MG63 (cell line): ENCODE data around the gene SLC37A4. TPM values are rescaled to one million over a fixed set of nuclear protein-coding genes. Genes with fewer than 3 reads are reported as not detected.
"Not testable (repeated sequence)": the region's sequence is repeated elsewhere in the genome, so short reads cannot be mapped to it uniquely, and the experiment has no call there.

Source experiments
- DNase-seq: peaks from one replicate; pipeline ENCODE4 v3.0.0-alpha.2; 2020
- H3K27me3 ChIP-seq: fragments of 250-450 bp; sonication (Bioruptor Pico); 2 replicates; pipeline ENCODE4 v1.5.1; 2020; ENCODE audit warnings: mild to moderate bottlenecking, moderate library complexity
- H3K36me3 ChIP-seq: fragments of 250-450 bp; sonication (Bioruptor Pico); 2 replicates; pipeline ENCODE4 v1.5.1; 2020; ENCODE audit warnings: mild to moderate bottlenecking, moderate library complexity
- H3K4me3 ChIP-seq: fragments of 250-450 bp; sonication (Bioruptor Pico); 2 replicates; pipeline ENCODE4 v1.5.1; 2020; ENCODE audit warnings: mild to moderate bottlenecking, moderate library complexity
- H3K9me3 ChIP-seq: fragments of 250-450 bp; sonication (Bioruptor Pico); 2 replicates; pipeline ENCODE4 v1.5.1; 2020; ENCODE audit warnings: mild to moderate bottlenecking, moderate library complexity
- total RNA-seq: library from RNA; depleted of rRNA; stranded (reverse); fragments of >200 nt; shearing (Covaris generic); gene quantifications from 2 replicates; pipeline ENCODE4 v1.2.3, GENCODE V29; 2014; ENCODE audit warnings: low replicate concordance; rRNA removed

SLC37A4 gene
- 1.2 and 2.6 TPM in 2 replicates for total RNA-seq

GRCh38 chr11:119030329-119031047, at the start of gene SLC37A4:
TSS of gene SLC37A4 (minus strand) at chr11:119030877.
- Histone ChIP-seq H3K4me3 (peak within 1 kb of the TSS; percentile 77), H3K9me3 (no peaks in the 10 kb centered on the region), H3K27me3 (no peaks in the 10 kb centered on the region), H3K36me3 (no peaks in the 10 kb centered on the region; the same call in 1 of the 2 replicates)
- DNase-seq, result peak; percentile 98

- peaks cover 37% of the 10 kb centered on the region for H3K36me3 ChIP-seq
- H3K27me3 ChIP-seq, result no peaks in the 10 kb centered on the region
- H3K9me3 ChIP-seq, result no peaks in the 10 kb centered on the region
- no peak overlapping the region for H3K4me3 ChIP-seq
- no peak for DNase-seq
Measured at GRCh38 chr11:119078675-119079420, 48.2 kb upstream of the SLC37A4 start.

- Histone ChIP-seq H3K36me3 (peaks cover 47% of the 10 kb centered on the region), H3K9me3 (no peaks in the 10 kb centered on the region), H3K4me3 (no peak overlapping the region), H3K27me3 (no peaks in the 10 kb centered on the region)
- no peak for DNase-seq
Measured at GRCh38 chr11:119077839-119078238, 47.2 kb upstream of the SLC37A4 start.

GRCh38 chr11:119067371-119068222, 36.9 kb upstream of the SLC37A4 start, which contains the start of gene VPS11:
TSS of gene VPS11 (plus strand) at chr11:119067818. CDS start at chr11:119067824, 6 bp downstream.
- DNase-seq, result peak; percentile 98

GRCh38 chr11:119065369-119065768, 34.7 kb upstream of the SLC37A4 start:
- no peak for DNase-seq
- no peaks in the 10 kb centered on the region for H3K9me3 ChIP-seq
- H3K36me3 ChIP-seq, result peaks cover 4% of the 10 kb centered on the region
- H3K27me3 ChIP-seq, result no peaks in the 10 kb centered on the region
- no peak overlapping the region for H3K4me3 ChIP-seq

More at GRCh38 chr11:119067371-119068222, 36.9 kb upstream of the SLC37A4 start, which contains the start of gene VPS11:
- Histone ChIP-seq H3K36me3 (peaks cover 13% of the 10 kb centered on the region), H3K27me3 (no peaks in the 10 kb centered on the region), H3K9me3 (no peaks in the 10 kb centered on the region), H3K4me3 (peak within 1 kb of the TSS; percentile 96)

- no peaks in the 10 kb centered on the region for H3K27me3 ChIP-seq
- H3K36me3 ChIP-seq, result no peaks in the 10 kb centered on the region
- DNase-seq, result peak; percentile 38
- H3K4me3 ChIP-seq, result no peak overlapping the region
- no peaks in the 10 kb centered on the region for H3K9me3 ChIP-seq
Measured at GRCh38 chr11:119062779-119063178, 32.1 kb upstream of the SLC37A4 start.

GRCh38 chr11:119061256-119061655, 30.6 kb upstream of the SLC37A4 start:
- H3K27me3 ChIP-seq, result no peaks in the 10 kb centered on the region
- no peak overlapping the region for H3K4me3 ChIP-seq
- H3K9me3 ChIP-seq, result no peaks in the 10 kb centered on the region
- no peaks in the 10 kb centered on the region for H3K36me3 ChIP-seq
- DNase-seq, result no peak

GRCh38 chr11:119059128-119059527, 28.5 kb upstream of the SLC37A4 start:
- peaks cover 19% of the 10 kb centered on the region for H3K36me3 ChIP-seq
- not testable (repeated sequence) for H3K27me3 ChIP-seq, H3K9me3 ChIP-seq, H3K4me3 ChIP-seq, DNase-seq

GRCh38 chr11:119057000-119057769, 26.5 kb upstream of the SLC37A4 start, which contains the start of gene HYOU1:
TSS of gene HYOU1 (minus strand) at chr11:119057205. CDS start at chr11:119056160, 1,045 bp downstream.
- DNase-seq, result peak; percentile 97
- peaks cover 39% of the 10 kb centered on the region for H3K36me3 ChIP-seq
- H3K27me3 ChIP-seq, result no peaks in the 10 kb centered on the region
- H3K9me3 ChIP-seq, result no peaks in the 10 kb centered on the region
- H3K4me3 ChIP-seq, result peak within 1 kb of the TSS; percentile 92

GRCh38 chr11:119056421-119056999, 25.8 kb upstream of the SLC37A4 start:
- peak overlapping the region; percentile 92 for H3K4me3 ChIP-seq
- H3K27me3 ChIP-seq, result no peaks in the 10 kb centered on the region
- no peak for DNase-seq
- no peaks in the 10 kb centered on the region for H3K9me3 ChIP-seq
- peaks cover 41% of the 10 kb centered on the region for H3K36me3 ChIP-seq

GRCh38 chr11:119055901-119056300, 25.2 kb upstream of the SLC37A4 start:
- DNase-seq, result no peak
- Histone ChIP-seq H3K4me3 (peak overlapping the region; percentile 92), H3K36me3 (peaks cover 45% of the 10 kb centered on the region), H3K27me3 (no peaks in the 10 kb centered on the region), H3K9me3 (no peaks in the 10 kb centered on the region)

GRCh38 chr11:119054418-119054817, 23.7 kb upstream of the SLC37A4 start:
- Histone ChIP-seq H3K36me3 (peaks cover 57% of the 10 kb centered on the region), H3K9me3 (no peaks in the 10 kb centered on the region)
- DNase-seq, result no peak

GRCh38 chr11:119052163-119052814, 21.6 kb upstream of the SLC37A4 start:
- H3K36me3 ChIP-seq, result peaks cover 68% of the 10 kb centered on the region

More at GRCh38 chr11:119054418-119054817, 23.7 kb upstream of the SLC37A4 start:
- Histone ChIP-seq H3K27me3 (no peaks in the 10 kb centered on the region), H3K4me3 (no peak overlapping the region)

GRCh38 chr11:119051440-119052162, 20.9 kb upstream of the SLC37A4 start:
- peaks cover 71% of the 10 kb centered on the region for H3K36me3 ChIP-seq
- DNase-seq, result no peak

More at GRCh38 chr11:119052163-119052814, 21.6 kb upstream of the SLC37A4 start:
- no peak for DNase-seq
- no peaks in the 10 kb centered on the region for H3K27me3 ChIP-seq
- no peak overlapping the region for H3K4me3 ChIP-seq
- no peaks in the 10 kb centered on the region for H3K9me3 ChIP-seq

More at GRCh38 chr11:119051440-119052162, 20.9 kb upstream of the SLC37A4 start:
- Histone ChIP-seq H3K9me3 (no peaks in the 10 kb centered on the region), H3K27me3 (no peaks in the 10 kb centered on the region), H3K4me3 (no peak overlapping the region)
